A549 (cell line): Measurements from ENCODE around the gene NOX3.

Experiments
- CBX8 ChIP-seq: fragments of 200-600 bp; sonication (generic); IDR thresholded peaks from 2 replicates; pipeline ENCODE4 v1.6.1; 2016
- CTCF ChIP-seq: fragments of >200 bp; sonication (Bioruptor Twin); formaldehyde crosslinking; IDR thresholded peaks from 3 replicates; pipeline ENCODE4 v1.5.1; 2016
- RFX5 ChIP-seq: fragments of 450-650 bp; IDR thresholded peaks from 2 replicates; pipeline ENCODE4 v1.7.1; 2014; ENCODE audit warnings: antibody characterized with exemption, mild to moderate bottlenecking, moderate library complexity

- no peak for TF ChIP-seq CTCF
- TF ChIP-seq CBX8, result no peak
- no peak for TF ChIP-seq RFX5
These were observed 58.4 kb downstream of the NOX3 start for GRCh38 chr6:155397172-155397705.
